Esophagus muscularis mucosa (tissue), 4 donors: ENCODE data around the gene POU3F1.

Experiments
- CTCF ChIP-seq, 3 experiments: fragments of 200-600 bp in 2 of 3; fragments of 450-650 bp in 1 of 3; sonication (generic) in 2 of 3; IDR thresholded peaks; one replicate each; pipeline ENCODE4 v1.5.1; 2017 to 2019; ENCODE audit warnings: antibody characterized with exemption in 3 of 3, mild to moderate bottlenecking in 2 of 3, moderate library complexity in 1 of 3
- EP300 ChIP-seq: sonication (generic); formaldehyde crosslinking; IDR thresholded peaks from one replicate; pipeline ENCODE4 v1.6.1; 2017; ENCODE audit warnings: antibody characterized with exemption
- POLR2A ChIP-seq: fragments of 450-650 bp; IDR thresholded peaks from one replicate; pipeline ENCODE4 v1.6.1; 2017; ENCODE audit warnings: antibody characterized with exemption, moderate library complexity, mild to moderate bottlenecking, low read depth
- POLR2AphosphoS5 ChIP-seq, 2 donors: sonication (generic); formaldehyde crosslinking; IDR thresholded peaks; one replicate each; pipeline ENCODE4 v1.6.1; 2017; ENCODE audit warnings: antibody characterized with exemption in 2 of 2

- TF ChIP-seq CTCF (IDR thresholded peaks at IDR 0.05) (no peak), EP300 (no peak), POLR2A (no peak), POLR2AphosphoS5 (IDR thresholded peaks at IDR 0.05) (no peak)
These were observed 15.1 kb downstream of the POU3F1 start for GRCh38 chr1:38031513-38031866.
